Ishikawa (cell line): ENCODE results near the gene MGMT.
A peak's percentile ranks its signal among the peaks of the same experiment; 100 is the strongest.

Experiments used
- CEBPB ChIP-seq: IDR thresholded peaks from 2 replicates; pipeline ENCODE4 v1.6.1; 2012
- CREB1 ChIP-seq: IDR thresholded peaks from 2 replicates; pipeline ENCODE4 v1.6.1; 2012; ENCODE audit warnings: low read depth
- EGR1 ChIP-seq: IDR thresholded peaks from 2 replicates; pipeline ENCODE4 v1.6.1; 2012
- EP300 ChIP-seq: IDR thresholded peaks from 2 replicates; pipeline ENCODE4 v1.6.1; 2012; ENCODE audit warnings: borderline replicate concordance
- FOXM1 ChIP-seq: IDR thresholded peaks from 2 replicates; pipeline ENCODE4 v1.6.1; 2012; ENCODE audit warnings: low read depth, borderline replicate concordance
- NFIC ChIP-seq: IDR thresholded peaks from 2 replicates; pipeline ENCODE4 v1.6.1; 2012
- RAD21 ChIP-seq: IDR thresholded peaks from 2 replicates; pipeline ENCODE4 v1.6.1; 2012; ENCODE audit warnings: low read depth
- TAF1 ChIP-seq: IDR thresholded peaks from 2 replicates; pipeline ENCODE4 v1.6.1; 2012; ENCODE audit warnings: low read depth, mild to moderate bottlenecking
- TCF12 ChIP-seq: IDR thresholded peaks from 2 replicates; pipeline ENCODE4 v1.6.1; 2012; ENCODE audit warnings: low read depth
- TEAD4 ChIP-seq: IDR thresholded peaks from 2 replicates; pipeline ENCODE4 v1.6.1; 2012
- YY1 ChIP-seq: IDR thresholded peaks from 2 replicates; pipeline ENCODE4 v1.6.1; 2012; ENCODE audit warnings: low read depth
- ZBTB7A ChIP-seq: IDR thresholded peaks from 2 replicates; pipeline ENCODE4 v1.6.1; 2012; ENCODE audit warnings: low read depth
- TF ChIP-seq, protein P1 (sequence below): IDR thresholded peaks from 2 replicates; pipeline ENCODE4 v1.6.1; 2012
- TF ChIP-seq, protein P2 (sequence below): IDR thresholded peaks from 2 replicates; pipeline ENCODE4 v1.6.1; 2012; ENCODE audit warnings: low read depth, mild to moderate bottlenecking
- TF ChIP-seq, protein P3 (sequence below): IDR thresholded peaks from 2 replicates; pipeline ENCODE4 v1.6.1; 2012

MGMT gene

DNA sequence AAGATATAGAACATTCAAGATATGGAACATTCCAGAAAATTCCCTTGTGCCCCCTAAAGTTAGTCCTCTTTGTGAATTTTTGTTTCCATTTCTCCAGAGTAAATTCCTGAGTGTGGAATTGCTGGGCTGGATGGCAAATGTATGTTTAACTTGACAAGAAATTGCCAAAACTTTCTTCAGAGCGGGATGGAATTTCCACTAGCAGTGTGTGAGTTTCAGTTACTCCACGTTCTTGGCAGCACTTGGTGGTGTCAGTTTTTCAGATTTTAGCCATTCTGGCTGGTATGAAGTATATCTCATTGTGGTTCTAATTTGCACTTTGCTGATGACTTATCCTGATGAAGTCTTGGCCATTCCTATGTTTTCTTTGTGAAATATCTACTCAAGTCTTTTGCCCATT lies 71.2 kb downstream of the MGMT start:
- TF ChIP-seq EP300 (no peak), TCF12 (no peak), CEBPB (no peak), ZBTB7A (no peak), RAD21 (no peak), NFIC (no peak), TAF1 (no peak), EGR1 (no peak), YY1 (no peak), TEAD4 (no peak), FOXM1 (no peak), CREB1 (no peak)
- TF ChIP-seq, protein P1, sequence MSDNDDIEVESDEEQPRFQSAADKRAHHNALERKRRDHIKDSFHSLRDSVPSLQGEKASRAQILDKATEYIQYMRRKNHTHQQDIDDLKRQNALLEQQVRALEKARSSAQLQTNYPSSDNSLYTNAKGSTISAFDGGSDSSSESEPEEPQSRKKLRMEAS: no peak
- TF ChIP-seq, protein P2, sequence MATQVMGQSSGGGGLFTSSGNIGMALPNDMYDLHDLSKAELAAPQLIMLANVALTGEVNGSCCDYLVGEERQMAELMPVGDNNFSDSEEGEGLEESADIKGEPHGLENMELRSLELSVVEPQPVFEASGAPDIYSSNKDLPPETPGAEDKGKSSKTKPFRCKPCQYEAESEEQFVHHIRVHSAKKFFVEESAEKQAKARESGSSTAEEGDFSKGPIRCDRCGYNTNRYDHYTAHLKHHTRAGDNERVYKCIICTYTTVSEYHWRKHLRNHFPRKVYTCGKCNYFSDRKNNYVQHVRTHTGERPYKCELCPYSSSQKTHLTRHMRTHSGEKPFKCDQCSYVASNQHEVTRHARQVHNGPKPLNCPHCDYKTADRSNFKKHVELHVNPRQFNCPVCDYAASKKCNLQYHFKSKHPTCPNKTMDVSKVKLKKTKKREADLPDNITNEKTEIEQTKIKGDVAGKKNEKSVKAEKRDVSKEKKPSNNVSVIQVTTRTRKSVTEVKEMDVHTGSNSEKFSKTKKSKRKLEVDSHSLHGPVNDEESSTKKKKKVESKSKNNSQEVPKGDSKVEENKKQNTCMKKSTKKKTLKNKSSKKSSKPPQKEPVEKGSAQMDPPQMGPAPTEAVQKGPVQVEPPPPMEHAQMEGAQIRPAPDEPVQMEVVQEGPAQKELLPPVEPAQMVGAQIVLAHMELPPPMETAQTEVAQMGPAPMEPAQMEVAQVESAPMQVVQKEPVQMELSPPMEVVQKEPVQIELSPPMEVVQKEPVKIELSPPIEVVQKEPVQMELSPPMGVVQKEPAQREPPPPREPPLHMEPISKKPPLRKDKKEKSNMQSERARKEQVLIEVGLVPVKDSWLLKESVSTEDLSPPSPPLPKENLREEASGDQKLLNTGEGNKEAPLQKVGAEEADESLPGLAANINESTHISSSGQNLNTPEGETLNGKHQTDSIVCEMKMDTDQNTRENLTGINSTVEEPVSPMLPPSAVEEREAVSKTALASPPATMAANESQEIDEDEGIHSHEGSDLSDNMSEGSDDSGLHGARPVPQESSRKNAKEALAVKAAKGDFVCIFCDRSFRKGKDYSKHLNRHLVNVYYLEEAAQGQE: no peak
- TF ChIP-seq, protein P3, sequence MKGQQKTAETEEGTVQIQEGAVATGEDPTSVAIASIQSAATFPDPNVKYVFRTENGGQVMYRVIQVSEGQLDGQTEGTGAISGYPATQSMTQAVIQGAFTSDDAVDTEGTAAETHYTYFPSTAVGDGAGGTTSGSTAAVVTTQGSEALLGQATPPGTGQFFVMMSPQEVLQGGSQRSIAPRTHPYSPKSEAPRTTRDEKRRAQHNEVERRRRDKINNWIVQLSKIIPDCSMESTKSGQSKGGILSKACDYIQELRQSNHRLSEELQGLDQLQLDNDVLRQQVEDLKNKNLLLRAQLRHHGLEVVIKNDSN: no peak

DNA sequence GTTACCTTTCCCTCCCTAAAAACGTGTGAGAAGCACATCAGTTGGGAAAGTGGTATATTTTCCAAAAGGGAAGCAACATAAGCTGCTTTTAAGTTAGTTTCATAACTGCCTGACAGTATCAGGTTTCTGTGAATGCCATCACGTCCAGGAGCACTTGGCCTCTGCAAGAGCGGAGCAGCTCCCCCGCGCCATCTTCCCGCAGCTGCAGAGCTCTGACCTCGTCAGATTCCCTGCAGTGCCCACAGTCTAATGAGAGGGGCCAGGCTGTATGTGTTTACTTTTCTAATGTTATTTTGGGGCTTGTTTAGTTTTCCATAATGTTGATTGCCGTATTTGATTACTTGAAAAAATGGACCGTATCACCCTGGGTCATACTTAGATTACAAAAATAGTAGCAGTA lies 74.2 kb downstream of the MGMT start:
- TF ChIP-seq NFIC (no peak), TEAD4 (peak; percentile 32; the same call in 1 of the 2 replicates), ZBTB7A (no peak), TCF12 (0 out of 2 replicates have a peak, but pooled peaks have one; percentile 27)
- TF ChIP-seq, protein P1: no peak

DNA sequence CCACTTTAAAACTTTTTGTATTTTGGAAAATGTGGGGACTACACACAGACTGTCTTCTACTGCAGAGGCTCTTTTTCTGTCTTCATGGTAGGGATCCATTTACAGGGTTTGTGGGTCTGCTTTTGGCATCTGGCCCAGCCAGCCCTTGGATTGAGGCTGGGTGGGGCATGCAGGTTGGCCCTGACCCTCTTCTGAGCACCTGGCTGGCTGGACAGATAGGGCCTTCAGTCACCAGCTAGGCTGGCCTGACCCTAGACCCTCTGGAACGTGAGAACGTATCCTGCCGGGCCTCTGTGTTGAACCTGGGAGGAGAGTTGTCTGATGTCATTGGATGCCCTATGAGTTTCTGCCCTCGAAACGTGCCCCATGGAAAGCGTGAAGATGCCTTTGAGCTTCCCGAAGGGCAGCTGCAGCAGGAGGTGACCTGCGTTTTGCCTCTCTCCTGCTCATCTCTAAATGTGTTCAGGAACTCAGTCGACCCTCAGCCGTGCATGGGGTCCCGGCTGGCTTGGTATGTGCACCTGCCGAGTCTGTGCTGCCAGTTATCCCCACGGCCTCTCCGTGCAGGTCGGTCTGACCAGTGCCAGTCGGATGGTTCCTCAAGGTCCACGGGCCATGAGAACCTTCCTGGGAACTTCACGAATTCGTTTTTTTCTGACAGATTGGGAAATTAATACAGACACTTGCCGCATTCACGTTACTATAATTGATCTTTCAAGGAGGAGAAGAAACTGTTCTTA lies 74.9 kb downstream of the MGMT start:
- TF ChIP-seq, protein P2: no peak
- TF ChIP-seq NFIC (no peak), CREB1 (no peak), TEAD4 (no peak), ZBTB7A (no peak), CEBPB (no peak), FOXM1 (no peak), RAD21 (no peak), EGR1 (no peak), YY1 (no peak), TAF1 (no peak), EP300 (no peak), TCF12 (no peak)
- TF ChIP-seq, protein P3: no peak
- TF ChIP-seq, protein P1: no peak

DNA sequence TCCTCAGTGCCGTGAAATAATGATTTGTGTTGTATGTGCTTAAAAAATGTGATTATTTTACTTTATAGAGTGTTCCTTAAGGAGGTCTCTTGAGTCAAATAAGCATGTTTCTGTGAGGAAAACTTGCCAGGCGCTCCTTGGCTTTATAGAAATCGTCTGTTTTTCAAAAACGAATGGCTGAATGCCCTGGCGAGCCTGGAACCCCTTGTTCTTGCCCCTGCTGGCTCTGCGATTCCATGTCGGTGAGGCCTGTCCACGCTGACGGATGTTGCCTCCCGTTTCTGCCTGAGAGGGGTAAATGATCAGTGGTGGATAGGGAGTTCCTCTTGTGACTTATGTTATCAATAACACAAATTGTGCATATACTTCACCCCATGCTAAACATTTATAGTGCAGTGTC lies 75.5 kb downstream of the MGMT start:
- TF ChIP-seq RAD21 (no peak), CREB1 (no peak), ZBTB7A (no peak), NFIC (no peak), YY1 (no peak), TEAD4 (no peak), CEBPB (no peak), TAF1 (no peak), TCF12 (no peak), FOXM1 (no peak)
- TF ChIP-seq, protein P1: no peak
- TF ChIP-seq, protein P2: no peak
- TF ChIP-seq, protein P3: no peak
